NCI-H345 treated with DMSO at 0.1 percent for 48 hours (cell line): ENCODE measurements around the gene GFER.
"Not testable (repeated sequence)": the region's sequence is repeated elsewhere in the genome, so short reads cannot be mapped to it uniquely, and the experiment has no call there.

ENCODE experiments used
- DNase-seq: peaks from one replicate; lab custom pipeline; 2025; ENCODE audit not compliant: unreplicated experiment; lab: John Stamatoyannopoulos, UW

Gene GFER

DNA sequence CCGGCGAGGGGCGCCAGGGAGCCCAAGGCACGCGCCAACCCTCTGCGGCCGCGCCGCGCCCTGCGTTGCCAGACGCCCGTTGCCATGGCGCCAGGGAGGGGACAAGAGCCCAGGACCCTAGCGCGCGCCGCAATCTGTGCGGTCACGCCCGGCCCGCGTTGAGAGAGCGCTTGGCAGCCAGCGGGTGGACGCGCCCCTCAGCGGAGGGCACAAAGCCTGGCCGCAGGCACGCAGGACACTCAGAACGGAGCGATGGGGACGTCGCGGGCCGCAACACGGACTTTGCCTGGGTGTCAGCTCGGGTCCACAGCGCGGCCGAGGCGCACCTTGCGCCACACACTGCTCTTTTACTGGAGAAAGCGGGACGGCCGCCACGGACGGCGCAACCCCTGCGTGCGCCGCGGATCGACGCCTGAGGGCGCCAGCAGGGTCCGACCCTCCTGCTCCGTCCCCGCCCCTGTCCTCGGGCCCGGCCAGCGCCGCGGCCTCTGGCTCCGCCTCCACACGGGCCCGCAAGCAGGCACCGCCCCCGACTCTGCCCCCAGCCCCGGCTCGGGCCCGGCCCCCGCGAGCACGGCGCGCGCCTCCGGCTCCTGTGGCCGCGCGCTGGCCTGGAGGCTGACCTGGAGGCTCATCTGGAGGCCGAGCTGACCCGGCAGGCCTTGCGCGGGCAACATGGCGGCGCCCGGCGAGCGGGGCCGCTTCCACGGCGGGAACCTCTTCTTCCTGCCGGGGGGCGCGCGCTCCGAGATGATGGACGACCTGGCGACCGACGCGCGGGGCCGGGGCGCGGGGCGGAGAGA, at the start of gene GFER:
TSS of gene GFER (plus strand) at position 650 of the 803 bp plus-strand sequence. CDS start at position 676, 26 bp downstream.
- peak; percentile 72 for DNase-seq

DNA sequence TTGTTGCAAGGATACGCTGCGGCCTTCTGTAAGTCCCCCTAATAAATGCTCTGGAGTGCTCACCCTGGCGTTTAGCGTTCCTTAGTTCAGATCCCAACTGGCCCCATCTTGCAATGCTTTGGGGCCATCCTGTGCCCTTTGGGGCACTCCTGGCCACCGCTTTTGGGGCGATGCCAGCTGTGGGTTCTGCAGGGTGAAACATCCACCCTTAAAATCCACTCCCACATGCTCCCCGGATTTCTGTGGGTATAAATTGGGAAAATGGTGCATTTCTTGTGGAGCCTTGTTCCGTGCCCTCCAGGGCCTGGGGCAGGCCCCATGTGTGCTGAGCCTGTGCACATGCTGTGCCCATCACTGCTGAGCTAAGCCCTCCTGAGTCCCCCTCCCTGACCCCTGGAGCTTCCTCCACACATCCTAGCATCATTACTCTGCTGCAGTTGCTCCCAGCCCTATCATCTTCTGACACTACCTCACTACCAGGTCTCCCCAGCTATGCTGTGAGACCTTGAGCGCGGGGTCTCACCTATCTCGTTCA, 47.0 kb upstream of the GFER start:
- DNase-seq: no peak

DNA sequence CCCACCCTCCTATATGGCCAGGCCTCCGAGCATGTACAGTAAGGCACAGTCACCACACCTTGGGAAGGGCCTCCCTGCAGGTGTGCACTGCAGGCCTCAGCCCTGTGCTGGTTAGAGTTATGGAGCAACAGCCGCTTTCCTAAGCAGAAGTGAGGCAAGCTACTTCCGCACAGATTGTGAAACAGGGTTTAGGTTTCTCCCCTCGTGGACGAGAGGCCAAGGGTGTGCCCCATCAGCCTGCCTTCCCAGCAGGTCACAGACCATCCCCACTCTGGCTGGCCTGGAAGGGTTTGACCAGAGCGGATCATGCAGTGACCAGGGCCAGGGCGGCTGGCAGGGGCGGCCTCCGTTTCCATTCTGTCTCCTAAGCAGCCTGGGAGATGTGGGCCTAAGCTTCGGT, 45.7 kb upstream of the GFER start:
- DNase-seq: no peak

DNA sequence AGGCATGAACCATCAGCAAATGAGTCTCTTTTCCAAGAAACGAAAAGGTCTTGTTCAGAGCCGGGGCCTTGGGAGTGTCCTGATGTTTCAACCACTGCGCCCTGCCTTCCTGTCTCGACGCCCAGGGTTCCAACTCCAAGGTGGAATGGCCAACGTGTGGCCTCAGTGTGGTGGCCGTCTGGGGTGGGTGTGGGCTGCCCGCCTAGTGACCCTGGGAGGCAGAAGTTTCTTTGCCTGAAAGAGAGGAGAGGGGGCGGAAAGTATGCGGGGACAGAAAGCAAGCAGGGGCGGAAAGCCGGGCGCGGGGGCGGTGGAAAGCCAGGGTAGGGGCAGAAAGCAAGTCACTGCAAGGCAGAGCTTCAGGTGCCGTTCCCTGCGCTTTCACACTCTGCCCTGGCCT, 45.1 kb upstream of the GFER start:
- no peak for DNase-seq

DNA sequence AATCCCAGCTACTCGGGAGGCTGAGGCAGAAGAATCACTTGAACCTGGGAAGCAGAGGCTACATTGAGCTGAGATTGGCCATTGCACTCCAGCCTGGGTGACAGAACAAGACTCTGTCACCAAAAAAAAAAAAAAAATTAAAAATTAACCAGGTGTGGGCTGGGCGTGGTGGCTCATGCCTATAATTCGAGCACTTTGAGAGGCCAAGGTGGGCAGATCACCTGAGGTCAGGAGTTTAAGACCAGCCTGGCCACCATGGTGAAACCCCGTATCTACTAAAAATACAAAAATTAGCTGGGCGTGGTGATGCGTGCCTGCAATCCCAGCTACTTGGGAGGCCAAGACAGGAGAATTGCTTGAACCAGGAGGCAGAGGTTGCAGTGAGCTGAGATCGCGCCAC, 44.2 kb upstream of the GFER start:
- not testable (repeated sequence) for DNase-seq

DNA sequence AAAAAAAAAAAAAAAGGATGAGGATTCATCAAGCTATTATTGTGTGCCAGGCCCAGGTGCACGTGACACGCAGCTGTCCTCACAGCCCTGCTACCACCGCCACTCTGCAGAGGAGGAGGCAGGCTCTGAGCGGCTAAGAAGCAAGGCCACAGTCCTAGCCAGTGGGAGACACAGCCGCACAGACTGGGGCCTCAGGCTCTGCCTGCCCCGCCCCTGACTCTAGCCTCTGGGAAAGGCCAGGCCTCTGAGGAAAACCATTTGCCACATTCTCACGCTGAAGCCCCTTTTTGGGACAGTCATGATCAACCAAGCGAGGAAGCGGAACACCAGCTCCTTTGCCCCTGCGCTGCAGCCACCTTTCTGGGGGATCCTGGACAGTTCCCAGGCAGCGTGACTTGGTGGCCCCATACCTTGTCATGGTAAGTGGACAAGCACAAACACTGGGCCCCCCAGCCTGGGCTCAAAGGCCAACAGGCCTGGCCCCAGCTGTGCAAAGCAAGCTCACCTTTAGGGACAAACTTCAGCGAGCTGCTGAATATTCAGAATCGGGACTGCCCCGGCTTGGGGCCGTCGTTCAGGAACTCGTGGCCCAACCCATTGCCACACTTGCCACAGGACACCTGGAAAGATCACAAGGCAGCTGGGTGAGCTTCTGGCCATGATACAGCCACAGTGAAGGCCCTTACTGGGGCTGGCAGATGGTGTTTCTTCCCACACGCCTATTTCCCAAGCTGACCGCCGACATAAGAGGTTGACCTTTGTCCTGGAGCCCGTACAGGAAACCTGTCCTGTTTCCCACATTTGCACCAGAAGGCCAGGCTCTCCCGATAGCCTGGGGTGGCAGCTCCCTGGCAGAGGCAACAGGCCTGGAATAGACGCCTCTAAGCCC, 43.5 kb upstream of the GFER start:
- DNase-seq: no peak

DNA sequence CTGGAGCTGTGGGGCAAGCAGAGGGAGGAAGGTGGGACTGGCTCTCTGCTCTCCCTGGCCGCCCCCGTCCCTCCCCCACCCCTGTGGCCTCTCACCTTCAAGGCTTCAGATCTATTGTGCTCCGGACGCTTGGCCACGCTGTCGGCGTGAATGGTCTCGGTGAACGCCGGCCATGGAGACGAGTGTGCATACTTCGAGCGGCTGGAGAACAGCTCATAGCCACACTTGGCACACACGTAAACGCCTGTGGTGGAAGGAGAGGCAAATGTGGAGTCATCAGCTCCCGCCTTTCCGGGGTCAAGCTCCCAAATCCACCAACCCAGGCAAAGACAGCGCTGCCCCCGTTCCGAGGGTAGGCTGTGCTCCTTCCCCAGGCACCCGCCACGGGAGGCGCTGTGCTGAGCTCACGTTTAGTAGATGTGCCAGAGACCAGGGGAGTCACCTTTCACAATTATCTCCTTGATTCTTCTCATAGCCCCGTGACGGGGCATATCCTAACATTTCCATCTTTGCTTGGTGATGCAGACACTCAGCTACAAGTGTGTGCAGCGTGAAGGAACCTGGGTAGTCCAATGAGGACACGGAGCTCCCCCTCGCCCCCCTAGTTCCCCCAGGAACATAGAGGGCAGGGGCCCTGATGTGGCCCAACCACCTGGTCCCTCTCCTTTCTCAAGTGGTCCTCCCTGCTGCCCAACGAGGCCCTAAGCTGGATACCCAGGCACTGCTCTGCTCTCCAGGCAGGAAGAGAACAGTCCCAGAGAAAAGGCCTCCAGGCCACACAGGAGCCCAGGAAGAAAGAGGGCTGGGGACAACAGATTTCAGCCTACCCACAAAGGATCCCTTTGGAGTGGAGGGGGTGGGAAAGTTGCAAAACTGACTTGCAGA, 42.6 kb upstream of the GFER start:
- DNase-seq: no peak

DNA sequence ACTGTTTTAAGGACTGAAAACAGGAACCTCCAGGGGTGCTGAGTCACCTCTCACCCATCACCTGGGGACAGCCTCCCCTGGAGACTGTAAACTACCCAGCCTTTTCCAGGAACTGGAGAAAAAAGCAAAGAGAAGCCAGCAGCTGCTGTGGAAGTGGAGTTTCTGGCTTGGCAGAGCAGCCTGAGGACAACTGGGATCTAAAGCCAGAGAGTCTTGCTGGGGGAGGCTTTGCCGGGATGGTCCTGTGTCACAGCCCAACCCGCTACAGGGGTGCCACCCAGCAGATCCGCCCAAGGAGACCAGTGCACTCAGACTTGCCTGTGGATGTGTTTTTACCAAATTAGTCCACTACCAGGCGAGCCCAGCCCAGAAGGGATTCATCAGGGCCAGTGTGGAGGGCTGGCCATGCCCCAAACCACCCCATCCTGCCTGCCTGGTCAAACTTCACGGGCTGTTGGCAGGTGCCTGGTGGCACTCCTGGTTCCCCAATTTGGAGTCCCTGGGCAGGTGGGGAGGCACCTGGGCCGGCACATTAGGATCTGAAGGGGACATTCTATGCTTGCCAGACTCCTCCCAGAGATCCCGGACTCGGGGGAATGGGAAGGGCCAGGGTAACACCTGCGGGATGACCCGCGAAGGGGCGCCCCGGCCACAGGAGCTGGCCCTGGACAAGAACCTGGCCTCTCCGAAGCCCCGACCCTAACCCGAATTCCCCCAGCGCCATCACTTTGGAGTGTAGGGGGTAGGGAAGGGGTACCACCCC, 41.8 kb upstream of the GFER start:
- DNase-seq: no peak

DNA sequence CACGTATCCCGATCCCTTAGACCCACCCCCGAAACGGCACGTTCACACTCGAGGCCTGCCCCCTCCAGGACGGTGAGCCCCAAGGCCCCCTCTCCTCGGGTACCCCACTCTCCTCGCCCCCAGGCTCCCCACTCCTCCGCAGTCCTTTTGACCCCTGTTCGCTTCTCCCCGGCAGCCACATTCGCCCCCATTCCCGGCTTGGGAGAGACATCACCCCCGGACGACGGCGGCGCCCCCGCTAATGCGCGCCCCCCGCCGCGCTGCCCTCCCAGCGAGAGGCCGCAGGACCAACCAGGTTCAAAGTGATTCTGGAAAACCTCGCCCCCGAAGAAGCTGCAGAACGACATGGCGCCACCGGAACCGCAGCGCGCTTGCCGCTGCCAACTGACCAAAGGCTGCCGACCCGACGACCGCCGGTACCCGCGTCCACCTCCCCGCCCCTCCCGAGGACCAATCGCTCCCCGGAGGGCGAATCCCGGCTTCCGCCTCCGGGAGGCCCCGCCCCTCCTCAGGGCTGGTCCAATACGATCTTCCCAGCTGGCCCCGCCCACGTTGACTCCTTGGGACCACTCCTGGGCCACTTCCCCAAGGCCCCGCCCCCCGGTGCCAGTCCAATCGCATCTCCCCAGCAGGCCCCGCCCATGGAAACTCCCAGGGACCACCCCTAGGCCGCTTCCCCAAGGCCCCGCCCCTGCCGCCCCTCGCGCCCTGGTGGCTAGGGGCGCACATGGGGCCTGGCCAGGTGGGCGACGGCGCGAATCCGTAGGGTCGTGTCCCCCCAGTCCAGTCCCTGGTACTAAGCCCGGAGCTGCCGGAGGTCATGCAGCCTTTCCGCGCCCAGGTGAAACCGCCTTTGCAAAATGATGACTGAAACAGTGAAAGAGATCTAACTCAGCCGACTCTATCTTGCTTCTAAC, 40.9 kb upstream of the GFER start, which contains the start of gene MSRB1:
TSS of gene MSRB1 (minus strand) at position 390 of the 917 bp plus-strand sequence. CDS start at position 347, 43 bp downstream.
- peak; percentile 97 for DNase-seq

DNA sequence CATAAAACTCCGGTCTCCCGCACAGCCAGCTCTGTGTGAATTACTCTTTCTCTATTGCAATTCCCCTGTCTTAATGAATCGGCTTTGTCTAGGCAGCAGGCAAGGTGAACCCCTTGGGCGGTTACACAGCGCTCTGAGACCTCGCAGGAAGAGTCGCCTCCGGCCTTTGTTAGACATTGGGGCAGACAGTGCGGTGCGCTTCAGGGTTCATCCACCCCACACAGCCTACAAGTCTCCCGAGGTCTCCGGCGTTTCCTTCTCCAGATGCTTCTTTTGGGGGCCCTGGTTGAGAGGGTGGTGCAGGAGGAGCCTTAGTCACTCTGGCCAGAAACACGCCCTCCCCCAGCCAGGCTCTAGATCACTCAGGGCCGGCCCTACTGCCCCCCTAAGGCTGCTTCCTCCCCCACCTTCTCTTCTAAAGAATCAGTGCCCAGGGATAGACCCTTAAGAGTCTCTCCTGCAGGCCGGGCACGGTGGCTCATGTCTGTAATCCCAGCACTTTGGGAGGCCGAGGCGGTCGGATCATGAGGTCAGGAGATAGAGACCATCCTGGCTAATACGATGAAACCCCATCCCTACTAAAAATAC, 39.3 kb upstream of the GFER start:
- DNase-seq: no peak

DNA sequence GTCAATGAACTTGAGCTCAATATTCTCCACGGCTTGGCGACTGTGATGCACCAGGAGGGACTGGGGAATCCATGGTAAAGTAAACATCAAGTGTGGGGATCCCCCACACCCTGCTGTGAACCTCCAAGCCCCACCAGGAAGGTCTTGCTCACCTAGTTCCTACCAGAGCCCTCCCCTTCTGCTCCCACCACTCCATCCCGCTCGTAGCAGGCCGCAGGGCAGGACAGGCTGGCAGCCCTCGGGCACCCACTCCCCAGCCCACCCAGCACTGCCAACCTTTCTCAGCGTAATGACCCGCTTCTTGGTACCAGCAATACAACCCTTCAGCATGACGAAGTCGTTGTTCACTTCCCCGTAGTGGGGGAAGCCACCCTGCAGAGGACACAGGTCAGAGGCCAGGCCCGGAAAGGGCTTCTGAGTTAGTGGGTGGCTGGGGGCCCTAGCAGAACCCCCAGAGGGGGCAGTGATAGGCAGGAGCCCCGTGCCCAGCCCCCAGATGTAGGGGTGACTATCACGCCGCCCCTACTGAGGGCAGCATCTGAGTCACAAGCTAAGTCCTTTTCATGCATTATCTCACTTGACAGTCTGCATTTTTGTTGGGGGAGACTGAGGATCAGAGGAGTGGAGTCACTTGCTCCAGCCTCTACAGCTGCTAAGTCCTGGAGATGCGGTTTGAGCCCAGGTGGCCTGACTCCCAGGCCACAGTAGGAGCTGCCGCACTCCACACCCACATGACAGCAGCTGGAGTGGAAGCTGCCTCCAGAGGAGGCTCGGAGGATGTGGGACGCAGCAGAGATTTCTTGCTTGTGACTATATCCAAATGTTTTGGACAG, 38.2 kb upstream of the GFER start:
- DNase-seq: no peak

DNA sequence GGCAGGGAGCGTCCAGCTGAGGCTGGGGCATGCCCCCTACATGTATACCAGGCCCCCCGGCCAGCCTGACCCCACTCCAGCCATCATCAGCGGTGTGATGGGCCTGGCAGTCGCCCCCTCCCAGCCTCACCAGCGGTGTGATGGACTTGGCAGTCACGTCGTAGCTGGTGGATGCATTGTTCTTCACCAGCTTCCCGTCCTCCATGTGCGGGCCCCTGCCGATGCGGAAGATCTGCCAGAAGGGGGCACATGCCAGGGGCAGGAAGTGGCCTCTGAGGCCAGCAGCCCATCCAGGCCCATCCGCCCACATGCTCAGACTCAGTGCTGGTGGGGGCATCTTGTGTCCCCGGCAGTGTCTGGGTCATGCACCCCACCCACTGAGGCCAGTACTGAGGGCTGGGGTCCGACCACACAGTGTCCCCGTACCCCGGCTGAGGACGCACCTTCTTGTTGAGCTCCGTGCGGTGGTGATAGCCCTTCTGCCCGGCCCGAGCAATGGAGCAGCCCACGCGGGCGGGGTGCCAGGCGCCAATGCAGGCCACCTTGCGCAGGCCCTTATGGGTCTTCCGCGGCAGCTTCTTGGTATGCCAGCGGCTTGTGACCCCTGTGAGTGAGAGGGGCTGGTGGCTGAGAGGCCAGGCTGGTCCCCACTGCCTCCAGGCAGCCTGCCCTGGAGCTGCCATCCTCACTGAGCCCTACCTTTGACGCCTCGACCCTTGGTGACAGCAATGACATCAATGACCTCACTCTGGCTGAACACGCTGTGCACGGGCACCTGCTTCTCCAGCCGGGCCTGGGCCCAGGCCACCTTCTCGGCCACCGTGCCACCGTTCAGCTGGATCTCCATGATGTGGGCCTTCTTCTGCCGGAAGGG, 37.3 kb upstream of the GFER start:
- DNase-seq: no peak

DNA sequence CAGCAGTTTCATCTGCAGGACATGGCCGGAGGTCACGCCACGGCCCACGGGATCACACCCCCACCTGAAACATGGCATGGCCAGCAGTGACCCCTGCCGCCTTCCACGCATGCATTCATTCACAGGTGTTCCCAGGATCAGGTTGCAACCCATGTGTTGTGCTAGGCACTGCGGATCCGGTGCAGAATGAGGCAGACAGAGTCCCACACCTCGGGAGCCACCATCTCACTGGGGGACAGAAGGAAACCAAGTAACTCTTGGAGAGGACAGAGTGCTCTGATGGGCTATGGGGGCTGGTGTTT, 36.7 kb upstream of the GFER start:
- no peak for DNase-seq

DNA sequence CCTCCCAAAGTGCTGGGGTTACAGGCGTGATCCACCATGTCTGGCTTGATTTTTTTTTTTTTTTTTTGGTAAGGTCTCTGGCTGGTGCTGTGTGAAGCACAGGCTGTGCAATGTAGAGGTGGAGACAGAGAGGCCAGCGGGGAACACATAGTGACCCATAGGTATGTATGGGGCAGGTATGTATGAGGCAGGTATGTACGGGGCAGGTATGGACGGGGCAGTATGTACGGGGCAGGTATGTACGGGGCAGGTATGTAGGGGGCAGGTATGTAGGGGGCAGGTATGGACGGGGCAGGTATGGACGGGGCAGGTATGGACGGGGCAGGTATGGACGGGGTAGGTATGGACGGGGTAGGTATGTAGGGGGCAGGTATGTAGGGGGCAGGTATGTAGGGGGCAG, 34.5 kb upstream of the GFER start:
- no peak for DNase-seq

DNA sequence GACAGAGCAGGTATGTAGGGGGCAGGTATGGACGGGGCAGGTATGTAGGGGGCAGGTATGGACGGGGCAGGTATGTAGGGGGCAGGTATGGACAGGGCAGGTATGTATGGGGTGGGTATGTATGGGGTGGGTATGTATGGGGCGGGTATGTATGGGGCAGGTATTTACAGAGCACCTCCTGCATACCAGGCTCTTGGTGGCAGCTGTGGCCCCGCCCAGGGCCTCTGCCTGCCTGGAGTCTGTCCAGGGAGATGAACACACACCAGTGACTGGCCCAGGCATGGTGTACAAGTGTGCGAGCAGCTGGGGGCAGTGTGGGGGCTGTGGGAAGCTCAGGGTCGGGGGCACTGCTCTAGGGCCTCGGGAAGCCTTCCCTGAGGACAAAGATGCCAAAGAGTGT, 33.9 kb upstream of the GFER start:
- no peak for DNase-seq

DNA sequence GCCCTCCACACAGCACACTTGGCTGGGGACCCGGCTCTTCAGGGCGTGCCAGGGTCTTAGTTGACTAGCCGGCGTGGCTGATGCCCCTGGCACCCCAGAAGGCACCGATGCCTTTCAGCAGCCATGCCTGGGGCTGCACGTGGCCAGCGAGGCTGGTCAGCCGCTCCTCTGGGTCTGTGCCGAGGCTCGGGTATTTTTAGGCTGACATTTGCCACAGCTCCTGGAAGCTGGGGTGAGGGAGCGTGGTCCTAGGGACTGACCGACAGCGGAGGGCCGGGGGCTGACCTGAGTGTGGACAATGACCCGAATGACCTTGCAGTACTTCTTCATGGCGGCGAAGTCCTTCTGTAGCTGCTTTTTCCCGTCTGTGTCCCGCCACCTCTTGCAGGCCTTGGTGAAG, 33.4 kb upstream of the GFER start:
- no peak for DNase-seq

DNA sequence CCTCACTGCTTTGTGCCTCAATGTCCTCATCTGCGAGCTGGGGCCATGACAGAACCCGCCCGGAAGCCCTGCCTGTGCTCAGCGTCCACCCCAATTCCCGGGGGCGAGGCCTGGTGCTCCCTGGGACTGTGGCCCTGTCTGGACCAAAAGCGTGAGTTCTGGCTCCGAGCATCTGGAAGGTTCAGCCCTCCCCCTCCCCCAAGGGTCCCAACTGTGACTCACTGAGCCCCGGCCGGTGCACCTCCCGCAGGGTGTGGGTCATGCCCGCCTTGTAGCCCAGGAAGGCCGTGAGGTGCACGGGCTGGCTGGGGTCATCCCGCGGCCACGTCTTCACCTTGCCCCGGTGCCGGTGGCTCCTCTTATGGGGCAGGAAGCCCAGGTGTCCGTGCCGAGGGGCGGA, 30.3 kb upstream of the GFER start:
- no peak for DNase-seq
